SH-SY5Y (cell line): ENCODE data around the gene CENPT.

Source experiments
- GATA2 ChIP-seq: IDR thresholded peaks from 2 replicates; pipeline ENCODE4 v1.6.1; 2011; ENCODE audit warnings: mild to moderate bottlenecking, low read depth, low read length
- GATA3 ChIP-seq: IDR thresholded peaks from 2 replicates; pipeline ENCODE4 v1.6.1; 2011; ENCODE audit warnings: low read depth, mild to moderate bottlenecking, low read length, moderate library complexity

CENPT gene, protein sequence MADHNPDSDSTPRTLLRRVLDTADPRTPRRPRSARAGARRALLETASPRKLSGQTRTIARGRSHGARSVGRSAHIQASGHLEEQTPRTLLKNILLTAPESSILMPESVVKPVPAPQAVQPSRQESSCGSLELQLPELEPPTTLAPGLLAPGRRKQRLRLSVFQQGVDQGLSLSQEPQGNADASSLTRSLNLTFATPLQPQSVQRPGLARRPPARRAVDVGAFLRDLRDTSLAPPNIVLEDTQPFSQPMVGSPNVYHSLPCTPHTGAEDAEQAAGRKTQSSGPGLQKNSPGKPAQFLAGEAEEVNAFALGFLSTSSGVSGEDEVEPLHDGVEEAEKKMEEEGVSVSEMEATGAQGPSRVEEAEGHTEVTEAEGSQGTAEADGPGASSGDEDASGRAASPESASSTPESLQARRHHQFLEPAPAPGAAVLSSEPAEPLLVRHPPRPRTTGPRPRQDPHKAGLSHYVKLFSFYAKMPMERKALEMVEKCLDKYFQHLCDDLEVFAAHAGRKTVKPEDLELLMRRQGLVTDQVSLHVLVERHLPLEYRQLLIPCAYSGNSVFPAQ

DNA sequence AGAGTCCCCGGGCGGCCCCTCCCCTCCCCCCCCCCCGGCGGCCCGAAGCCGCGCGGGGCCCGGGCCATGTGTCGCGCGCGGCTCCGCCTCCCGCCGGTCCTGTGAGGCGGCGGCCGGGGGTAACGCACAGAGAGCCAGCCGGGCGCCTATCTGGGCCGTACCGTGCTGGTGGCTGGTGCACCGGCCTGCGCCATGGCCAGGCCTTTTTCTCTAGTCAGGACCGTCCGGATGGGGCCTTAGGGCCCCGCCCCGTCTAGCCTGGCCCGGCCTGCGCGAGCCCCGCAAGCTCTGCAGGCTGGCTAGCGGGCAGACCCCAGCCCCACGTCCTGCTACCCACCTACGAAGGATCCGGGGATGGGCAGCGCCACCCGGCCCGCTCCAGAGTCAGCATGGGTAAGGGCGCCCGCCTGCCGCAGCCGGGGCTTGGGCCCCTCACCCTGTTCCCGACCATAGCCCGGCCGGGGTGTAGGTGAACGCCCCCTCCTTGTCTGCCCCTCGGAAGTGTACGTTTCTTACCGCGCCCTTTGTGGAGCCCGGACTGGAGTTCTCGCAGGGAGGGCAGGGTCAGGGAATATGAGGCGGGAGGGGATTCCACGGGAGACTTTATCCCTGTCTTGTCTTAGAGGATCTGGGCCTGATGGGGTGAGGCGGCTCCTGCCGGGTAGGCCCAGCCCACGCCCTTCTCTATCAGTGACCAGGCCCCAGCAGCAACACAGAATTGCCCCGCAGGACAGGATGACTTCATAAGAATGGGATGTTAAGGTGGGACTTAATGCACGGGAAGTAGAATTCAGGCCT is at the start of gene CENPT:
Gene CENPT, minus strand, starts transcription at position 630 of the 798 bp plus-strand sequence. CDS start 13,834 bp downstream, outside the sequence.
- TF ChIP-seq GATA2 (no peak), GATA3 (no peak)

DNA sequence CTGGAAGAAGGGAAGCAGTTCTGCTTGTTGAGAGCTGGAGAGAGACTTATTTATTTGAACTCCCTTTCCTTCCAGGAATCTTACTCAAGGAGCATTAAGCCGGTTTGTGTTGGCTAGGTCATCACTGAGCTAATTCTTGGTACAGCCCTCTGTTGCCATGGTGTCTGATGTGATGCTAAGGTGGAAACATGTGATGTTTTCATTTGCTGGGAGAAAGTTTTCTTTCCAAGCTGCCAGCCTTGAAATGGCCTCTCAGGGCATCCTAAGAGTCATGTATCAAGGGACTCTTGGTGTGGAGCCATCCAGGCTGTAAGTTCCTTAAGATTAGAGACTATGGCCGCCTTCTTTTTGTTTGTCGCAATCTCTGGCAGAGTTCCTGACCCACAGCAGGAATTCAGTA is 49.7 kb upstream of the CENPT start:
- TF ChIP-seq GATA2 (no peak), GATA3 (no peak)

DNA sequence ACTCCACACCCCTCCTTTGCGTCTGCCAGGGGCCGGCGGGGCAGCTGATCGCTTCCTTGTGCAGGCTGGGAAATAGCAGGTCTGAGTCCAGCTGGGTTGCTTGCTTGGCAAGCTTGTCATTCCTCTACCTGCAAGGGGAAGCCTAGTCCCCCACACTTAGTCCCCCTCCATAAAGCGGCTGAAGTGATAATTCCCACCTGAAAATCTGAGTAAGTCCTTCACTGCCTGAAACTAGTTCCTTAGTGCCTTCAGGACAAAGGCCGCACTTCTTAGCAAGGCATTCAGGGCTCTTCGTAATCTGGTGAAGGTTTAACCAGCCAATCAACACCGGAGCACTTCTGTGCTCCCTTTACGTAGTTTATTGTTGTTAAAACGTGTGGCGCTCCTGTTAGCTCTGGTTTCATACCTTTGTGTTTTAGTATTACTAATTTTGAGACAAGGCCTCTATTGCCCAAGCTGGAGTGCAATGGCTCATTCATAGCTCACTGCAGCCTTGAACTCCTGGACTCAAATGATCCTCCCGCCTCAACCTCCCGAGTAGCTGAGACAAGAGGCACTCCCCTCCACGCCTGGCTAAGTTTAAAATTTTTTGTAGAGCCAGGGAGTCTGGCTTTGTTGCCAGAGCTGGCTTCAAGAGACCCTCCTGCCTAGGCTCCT is 46.4 kb upstream of the CENPT start:
- no peak for TF ChIP-seq GATA3
- TF ChIP-seq GATA2, result no peak

DNA sequence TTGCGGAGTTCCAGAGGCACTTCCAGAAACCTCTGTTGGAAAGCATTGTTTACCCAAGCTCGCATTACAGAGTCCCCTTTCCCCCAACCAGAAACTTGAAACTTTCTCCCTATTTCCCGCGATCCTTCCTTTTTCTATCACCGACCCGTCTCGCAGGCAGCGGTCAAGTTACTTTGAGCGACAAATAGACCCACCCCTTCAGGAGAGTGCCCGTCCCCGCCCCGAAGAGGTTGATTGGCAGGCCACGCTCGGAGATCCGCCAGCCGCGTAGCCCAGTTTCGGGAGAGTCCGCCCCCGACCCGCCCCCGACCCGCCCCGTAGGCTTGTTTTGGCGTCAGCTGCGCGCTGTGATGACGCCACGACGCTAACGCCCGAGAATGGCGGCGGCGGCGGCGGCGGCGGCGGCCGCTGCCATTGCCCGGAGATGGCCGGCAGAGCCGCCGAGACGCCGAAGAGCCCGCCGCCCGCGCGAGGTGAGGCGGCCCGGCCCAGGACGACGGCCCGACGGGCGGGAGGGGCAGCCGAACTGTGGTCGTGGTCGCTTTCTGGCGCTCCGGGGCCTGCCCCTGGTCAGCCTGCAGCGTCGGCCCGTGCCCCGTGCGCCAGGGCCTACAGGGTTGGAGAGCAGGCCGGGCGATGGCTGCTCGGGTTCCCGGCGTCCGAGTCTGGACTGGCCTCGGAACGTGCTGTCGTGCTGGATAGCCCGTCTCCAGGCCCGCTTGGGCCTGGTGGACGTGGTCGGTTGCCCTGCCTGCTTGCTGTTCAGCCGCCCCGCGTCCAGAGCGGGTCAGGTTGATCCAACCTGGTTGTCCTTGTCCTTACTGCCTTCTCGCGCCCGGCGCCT is 45.6 kb upstream of the CENPT start, which contains the start of gene PSKH1:
Gene PSKH1, plus strand, starts transcription at position 356 of the 844 bp plus-strand sequence. CDS start 15,496 bp downstream, outside the sequence.
- no peak for TF ChIP-seq GATA2
- no peak for TF ChIP-seq GATA3

DNA sequence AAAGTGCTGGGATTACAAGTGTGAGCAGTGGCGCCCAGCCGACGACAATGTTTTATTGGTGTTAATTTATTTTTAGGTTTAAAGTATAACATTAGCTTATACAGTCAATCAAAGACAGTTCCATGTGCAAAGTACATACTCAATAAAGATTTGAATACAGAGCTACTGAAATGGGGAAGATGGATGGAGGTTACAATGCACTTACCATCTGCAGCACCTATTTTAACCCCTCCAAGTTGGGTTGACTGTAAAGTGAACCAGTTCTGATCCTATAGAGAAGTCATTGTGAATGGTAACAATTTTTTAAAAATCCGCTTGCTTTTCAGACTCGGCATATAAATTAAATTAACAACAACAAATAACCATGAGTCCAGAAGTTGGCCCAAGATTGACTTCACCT is 44.9 kb upstream of the CENPT start:
- TF ChIP-seq GATA3, result no peak
- TF ChIP-seq GATA2, result no peak

DNA sequence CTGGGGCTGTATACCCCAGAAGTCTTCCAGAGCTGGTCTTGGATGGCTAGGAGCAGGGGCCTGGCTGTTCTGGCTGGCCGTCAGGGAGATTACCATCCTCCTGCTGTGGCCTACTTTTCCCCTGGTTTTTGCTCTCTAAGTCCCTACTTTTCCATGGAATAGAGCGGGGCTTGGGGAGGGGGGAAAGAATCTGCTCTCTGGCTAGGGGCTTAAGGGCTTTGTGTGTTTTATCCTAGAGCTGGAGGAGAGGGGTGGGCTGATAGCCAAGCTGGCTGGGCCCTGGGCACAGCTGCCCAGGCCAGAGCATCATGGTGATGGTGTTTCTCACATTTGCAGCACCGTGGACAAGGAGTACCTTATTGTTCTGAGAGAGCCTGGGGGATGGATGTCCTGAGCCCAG is 40.8 kb upstream of the CENPT start:
- no peak for TF ChIP-seq GATA3
- no peak for TF ChIP-seq GATA2

DNA sequence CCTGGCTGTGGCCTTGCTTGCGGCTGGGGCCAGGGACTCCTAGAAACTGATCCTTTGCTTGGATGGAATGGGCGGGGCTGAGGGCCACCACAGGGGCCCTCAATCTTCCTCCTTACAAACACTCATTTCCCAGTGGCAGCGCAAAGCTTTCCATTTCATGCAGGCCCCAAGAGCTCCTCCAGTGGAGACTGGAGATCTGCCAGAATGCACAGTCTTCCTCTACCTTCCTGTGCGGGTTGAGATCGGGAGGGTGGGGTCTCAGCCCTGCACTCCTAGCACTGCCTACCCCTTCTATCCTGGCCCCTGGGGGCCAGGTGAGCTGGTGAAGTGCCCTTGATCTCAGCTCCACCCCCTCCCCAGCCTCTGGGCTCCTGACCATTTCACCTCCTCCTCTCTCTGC is 38.9 kb upstream of the CENPT start:
- TF ChIP-seq GATA3, result no peak
- TF ChIP-seq GATA2, result no peak

DNA sequence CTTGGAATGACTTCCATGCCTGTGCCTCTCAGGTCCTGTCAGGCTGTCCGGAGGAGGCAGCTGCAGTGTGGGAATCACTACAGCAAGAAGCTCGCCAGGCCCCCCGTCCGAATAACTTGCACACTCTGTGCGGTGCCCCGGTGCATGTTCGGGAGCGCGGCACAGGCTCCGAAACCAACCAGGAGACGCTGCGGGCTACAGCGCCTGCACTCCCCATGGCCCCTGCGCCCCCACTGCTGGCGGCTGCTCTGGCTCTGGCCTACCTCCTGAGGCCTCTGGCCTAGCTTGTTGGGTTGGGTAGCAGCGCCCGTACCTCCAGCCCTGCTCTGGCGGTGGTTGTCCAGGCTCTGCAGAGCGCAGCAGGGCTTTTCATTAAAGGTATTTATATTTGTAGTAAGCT is 38.5 kb upstream of the CENPT start:
- no peak for TF ChIP-seq GATA2
- TF ChIP-seq GATA3, result no peak

DNA sequence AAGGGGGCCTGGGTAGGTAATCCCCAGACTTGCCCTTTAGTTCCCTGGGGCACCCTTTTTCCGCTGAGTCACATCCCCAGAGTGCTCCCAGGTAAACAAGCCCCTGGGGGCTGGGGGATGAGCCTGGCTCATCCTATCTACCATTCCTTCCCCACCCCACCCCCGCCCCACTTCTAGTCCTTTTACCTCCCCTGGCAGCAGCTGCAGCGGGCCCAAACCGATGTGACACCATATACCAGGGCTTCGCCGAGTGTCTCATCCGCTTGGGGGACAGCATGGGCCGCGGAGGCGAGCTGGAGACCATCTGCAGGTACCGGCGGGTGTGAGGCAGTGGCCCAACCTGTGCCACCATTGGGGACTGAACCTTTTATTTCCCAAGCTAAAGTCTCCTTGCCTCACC is 38.1 kb upstream of the CENPT start:
- TF ChIP-seq GATA2 (no peak), GATA3 (no peak)

DNA sequence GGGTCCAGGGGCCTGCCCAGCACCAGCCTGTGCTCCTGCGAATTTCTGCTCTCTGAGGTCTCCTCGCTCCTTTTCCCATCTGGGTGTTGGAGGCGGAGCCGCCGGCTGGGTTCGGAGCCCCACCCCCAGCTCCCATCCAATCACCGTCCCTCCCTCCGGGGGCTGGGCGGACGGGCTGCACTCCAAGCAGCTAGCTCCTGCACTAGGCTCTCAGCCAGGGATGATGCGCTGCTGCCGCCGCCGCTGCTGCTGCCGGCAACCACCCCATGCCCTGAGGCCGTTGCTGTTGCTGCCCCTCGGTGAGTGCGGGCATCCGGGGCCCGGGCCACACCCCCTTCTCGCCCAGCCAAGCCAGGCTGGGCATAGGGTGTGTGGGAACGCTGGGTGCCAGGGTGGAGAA is 37.2 kb upstream of the CENPT start, which contains the start of gene NRN1L:
Gene NRN1L, plus strand, starts transcription at position 202 of the 400 bp plus-strand sequence. Its CDS starts 19 bp downstream, at position 221.
- TF ChIP-seq GATA3 (no peak), GATA2 (no peak)

DNA sequence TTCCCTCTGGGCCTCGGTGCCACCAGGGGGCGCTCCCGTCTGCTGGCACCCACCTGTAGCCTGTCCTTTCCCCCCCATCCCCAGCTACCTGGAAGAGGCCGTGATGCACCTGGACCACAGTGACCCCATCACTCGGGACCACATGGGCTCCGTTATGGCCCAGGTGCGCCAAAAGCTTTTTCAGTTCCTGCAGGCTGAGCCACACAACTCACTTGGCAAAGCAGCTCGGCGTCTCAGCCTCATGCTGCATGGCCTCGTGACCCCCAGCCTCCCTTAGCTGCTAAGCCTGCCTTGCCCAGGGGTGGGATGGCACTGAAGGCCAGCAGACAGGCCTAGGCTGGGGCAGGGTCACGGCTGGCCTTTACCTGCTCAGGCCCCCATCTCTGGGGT is 36.4 kb upstream of the CENPT start:
- TF ChIP-seq GATA2 (no peak), GATA3 (no peak)

DNA sequence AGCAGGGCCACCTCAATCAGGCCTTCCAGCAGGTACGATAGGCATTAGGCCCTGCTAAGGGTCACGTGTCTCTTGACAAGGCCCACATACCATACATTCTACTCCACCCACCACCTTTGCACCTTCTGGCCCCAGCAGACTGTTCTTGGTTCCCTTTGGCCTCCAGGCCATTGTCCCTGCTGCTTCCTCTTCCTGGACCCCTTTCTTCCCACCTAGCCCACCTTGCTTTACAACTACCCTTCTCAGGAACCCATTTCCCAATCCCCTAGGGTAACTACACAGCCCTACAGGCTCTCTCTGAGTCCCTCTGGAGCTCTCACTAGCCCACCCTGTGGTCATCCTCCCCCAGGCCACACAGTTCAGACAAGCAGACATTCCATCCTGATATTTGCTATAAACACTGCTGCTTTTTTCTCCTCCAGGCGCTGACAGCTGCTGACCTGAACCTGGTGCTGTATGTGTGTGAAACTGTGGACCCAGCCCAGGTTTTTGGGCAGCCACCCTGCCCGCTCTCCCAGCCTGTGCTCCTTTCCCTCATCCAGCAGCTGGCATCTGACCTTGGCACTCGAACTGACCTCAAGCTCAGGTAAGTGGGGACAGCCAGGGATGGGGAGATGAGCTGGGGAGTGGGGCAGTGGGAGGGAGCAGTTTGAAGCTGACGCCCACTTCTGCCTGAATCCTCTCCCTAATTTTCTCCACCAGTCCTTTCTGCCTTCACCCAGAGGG is 35.8 kb upstream of the CENPT start:
- TF ChIP-seq GATA2 (no peak), GATA3 (no peak)

DNA sequence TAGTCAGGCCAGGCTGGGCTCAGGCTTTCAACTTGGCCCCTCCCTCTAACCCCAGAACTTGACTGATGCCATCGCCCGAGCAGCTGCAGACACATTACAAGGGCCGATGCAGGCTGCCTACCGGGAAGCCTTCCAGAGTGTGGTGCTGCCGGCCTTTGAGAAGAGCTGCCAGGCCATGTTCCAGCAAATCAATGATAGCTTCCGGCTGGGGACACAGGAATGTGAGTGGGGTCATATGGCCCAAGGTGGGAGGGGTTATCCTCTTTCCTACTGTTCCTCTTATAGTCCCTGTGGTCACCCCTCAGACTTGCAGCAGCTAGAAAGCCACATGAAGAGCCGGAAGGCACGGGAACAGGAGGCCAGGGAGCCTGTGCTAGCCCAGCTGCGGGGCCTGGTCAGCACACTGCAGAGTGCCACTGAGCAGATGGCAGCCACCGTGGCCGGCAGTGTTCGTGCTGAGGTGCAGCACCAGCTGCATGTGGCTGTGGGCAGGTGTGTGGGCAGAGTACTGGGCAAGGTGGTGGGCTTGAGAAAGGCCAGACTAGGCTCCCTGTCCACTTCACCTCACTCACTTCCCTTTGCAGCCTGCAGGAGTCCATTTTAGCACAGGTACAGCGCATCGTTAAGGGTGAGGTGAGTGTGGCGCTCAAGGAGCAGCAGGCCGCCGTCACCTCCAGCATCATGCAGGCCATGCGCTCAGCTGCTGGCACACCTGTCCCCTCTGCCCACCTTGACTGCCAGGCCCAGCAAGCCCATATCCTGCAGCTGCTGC is 35.1 kb upstream of the CENPT start:
- TF ChIP-seq GATA3 (no peak), GATA2 (no peak)
